Hepatocyte (in vitro differentiated cells): Measurements from ENCODE around the gene ICE1.

Source experiments
- EZH2 ChIP-seq: fragments of 200-600 bp; sonication (generic); IDR thresholded peaks from 2 replicates; pipeline ENCODE4 v1.6.1; 2016; ENCODE audit warnings: antibody characterized with exemption, mild to moderate bottlenecking, borderline replicate concordance
- EZH2phosphoT487 ChIP-seq: fragments of 200-600 bp; sonication (generic); IDR thresholded peaks from one replicate; pipeline ENCODE4 v1.6.1; 2018; ENCODE audit warnings: antibody characterized with exemption, mild to moderate bottlenecking, low read depth, moderate library complexity; ENCODE audit not compliant: unreplicated experiment, severe bottlenecking
- TF ChIP-seq, protein P1 (sequence below): fragments of 200-600 bp; sonication (generic); IDR thresholded peaks from 2 replicates; pipeline ENCODE4 v1.5.1; 2016; ENCODE audit warnings: antibody characterized with exemption, mild to moderate bottlenecking; ENCODE audit not compliant: poor library complexity

DNA sequence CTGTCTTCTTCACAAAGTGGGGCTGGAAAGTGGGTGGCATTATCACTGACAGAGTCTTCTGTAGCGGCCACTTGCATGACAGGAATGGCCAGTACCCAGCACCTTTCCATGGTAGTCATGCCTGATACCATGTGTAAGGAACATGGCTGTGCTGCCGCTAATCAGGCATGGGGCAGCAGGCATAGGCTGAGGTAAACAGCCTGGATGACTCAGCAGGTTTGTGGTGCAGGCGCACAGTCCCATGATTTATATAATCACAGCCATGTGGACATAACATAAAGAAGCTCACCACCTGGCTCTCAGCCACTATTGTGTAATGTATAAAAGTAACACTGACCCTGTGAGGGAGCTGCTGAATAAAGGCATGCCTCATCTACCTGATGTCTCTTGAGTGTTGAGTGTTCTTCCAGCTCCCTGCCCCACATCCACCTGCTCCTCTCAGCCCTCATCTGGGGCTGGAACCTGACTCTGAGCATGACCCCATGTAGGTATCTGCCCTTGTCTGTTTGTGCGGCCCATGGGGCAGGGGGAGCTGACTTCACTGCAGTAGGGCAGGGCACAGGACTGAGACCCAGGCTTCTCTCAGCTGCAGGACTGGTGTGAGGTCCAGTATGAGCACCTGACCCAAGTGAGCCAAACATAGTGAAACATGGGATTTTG is 13.2 kb upstream of the ICE1 start:
- TF ChIP-seq, protein P1, sequence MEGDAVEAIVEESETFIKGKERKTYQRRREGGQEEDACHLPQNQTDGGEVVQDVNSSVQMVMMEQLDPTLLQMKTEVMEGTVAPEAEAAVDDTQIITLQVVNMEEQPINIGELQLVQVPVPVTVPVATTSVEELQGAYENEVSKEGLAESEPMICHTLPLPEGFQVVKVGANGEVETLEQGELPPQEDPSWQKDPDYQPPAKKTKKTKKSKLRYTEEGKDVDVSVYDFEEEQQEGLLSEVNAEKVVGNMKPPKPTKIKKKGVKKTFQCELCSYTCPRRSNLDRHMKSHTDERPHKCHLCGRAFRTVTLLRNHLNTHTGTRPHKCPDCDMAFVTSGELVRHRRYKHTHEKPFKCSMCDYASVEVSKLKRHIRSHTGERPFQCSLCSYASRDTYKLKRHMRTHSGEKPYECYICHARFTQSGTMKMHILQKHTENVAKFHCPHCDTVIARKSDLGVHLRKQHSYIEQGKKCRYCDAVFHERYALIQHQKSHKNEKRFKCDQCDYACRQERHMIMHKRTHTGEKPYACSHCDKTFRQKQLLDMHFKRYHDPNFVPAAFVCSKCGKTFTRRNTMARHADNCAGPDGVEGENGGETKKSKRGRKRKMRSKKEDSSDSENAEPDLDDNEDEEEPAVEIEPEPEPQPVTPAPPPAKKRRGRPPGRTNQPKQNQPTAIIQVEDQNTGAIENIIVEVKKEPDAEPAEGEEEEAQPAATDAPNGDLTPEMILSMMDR = no peak
- TF ChIP-seq EZH2phosphoT487 (no peak), EZH2 (no peak)
